ENCODE measurements around the gene MNAT1.

- TF ChIP-seq, protein P1, sequence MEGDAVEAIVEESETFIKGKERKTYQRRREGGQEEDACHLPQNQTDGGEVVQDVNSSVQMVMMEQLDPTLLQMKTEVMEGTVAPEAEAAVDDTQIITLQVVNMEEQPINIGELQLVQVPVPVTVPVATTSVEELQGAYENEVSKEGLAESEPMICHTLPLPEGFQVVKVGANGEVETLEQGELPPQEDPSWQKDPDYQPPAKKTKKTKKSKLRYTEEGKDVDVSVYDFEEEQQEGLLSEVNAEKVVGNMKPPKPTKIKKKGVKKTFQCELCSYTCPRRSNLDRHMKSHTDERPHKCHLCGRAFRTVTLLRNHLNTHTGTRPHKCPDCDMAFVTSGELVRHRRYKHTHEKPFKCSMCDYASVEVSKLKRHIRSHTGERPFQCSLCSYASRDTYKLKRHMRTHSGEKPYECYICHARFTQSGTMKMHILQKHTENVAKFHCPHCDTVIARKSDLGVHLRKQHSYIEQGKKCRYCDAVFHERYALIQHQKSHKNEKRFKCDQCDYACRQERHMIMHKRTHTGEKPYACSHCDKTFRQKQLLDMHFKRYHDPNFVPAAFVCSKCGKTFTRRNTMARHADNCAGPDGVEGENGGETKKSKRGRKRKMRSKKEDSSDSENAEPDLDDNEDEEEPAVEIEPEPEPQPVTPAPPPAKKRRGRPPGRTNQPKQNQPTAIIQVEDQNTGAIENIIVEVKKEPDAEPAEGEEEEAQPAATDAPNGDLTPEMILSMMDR (IDR thresholded peaks at IDR 0.05): no peak
- TF ChIP-seq POLR2A (IDR thresholded peaks at IDR 0.05): no peak
Measured at GRCh38 chr14:60735416-60735815, 855 bp downstream of the MNAT1 start.
